Measurements from ENCODE around the gene MOXD1. TPM values are rescaled to one million over a fixed set of nuclear protein-coding genes. Genes with fewer than 3 reads are reported as not detected.

MOXD1 gene
- total and polyA plus RNA-seq, 8 donors = 40.3 to 106 (median 57.1) TPM

- no peaks in the 10 kb centered on the region for H3K36me3 ChIP-seq
- no peaks in the 10 kb centered on the region for H3K9me3 ChIP-seq
- DNase-seq = no peak
- no peak for ATAC-seq
- H3K27ac ChIP-seq = no peak overlapping the region
- no peaks in the 10 kb centered on the region for H3K4me1 ChIP-seq
- H3K4me3 ChIP-seq = no peak overlapping the region
- no peak for TF ChIP-seq CTCF (IDR thresholded peaks at IDR 0.05)
- intact Hi-C loops (cut with DNase I) = no loop called here
- no peaks in the 10 kb centered on the region for H3K27me3 ChIP-seq
Observed at GRCh38 chr6:132256457-132256856, 144.8 kb downstream of the MOXD1 start.

GRCh38 chr6:132253906-132254305, 147.4 kb downstream of the MOXD1 start:
- no peak for ATAC-seq
- H3K4me3 ChIP-seq = no peak overlapping the region
- no peak for TF ChIP-seq CTCF (IDR thresholded peaks at IDR 0.05)
- no peaks in the 10 kb centered on the region for H3K9me3 ChIP-seq
- no peaks in the 10 kb centered on the region for H3K36me3 ChIP-seq
- intact Hi-C loops (cut with DNase I) = no loop called here
- no peaks in the 10 kb centered on the region for H3K27me3 ChIP-seq
- no peak for DNase-seq
- no peaks in the 10 kb centered on the region for H3K4me1 ChIP-seq
- no peak overlapping the region for H3K27ac ChIP-seq

GRCh38 chr6:132253211-132253610, 148.1 kb downstream of the MOXD1 start:
- no peak overlapping the region for H3K4me3 ChIP-seq
- DNase-seq (no peak), ATAC-seq (no peak)
- intact Hi-C loops (cut with DNase I) = no loop called here
- H3K36me3 ChIP-seq = no peaks in the 10 kb centered on the region
- H3K27me3 ChIP-seq = no peaks in the 10 kb centered on the region
- no peaks in the 10 kb centered on the region for H3K9me3 ChIP-seq
- H3K27ac ChIP-seq = no peak overlapping the region
- TF ChIP-seq CTCF (IDR thresholded peaks at IDR 0.05) = no peak
- no peaks in the 10 kb centered on the region for H3K4me1 ChIP-seq

GRCh38 chr6:132252113-132252512, 149.2 kb downstream of the MOXD1 start:
- DNase-seq = no peak
- H3K4me1 ChIP-seq = no peaks in the 10 kb centered on the region
- H3K9me3 ChIP-seq = no peaks in the 10 kb centered on the region
- H3K27ac ChIP-seq = no peak overlapping the region
- no peak for TF ChIP-seq CTCF (IDR thresholded peaks at IDR 0.05)
- intact Hi-C loops (cut with DNase I) = no loop called here
- ATAC-seq = no peak
- H3K36me3 ChIP-seq = no peaks in the 10 kb centered on the region
- H3K4me3 ChIP-seq = no peak overlapping the region
- H3K27me3 ChIP-seq = no peaks in the 10 kb centered on the region

- H3K36me3 ChIP-seq = no peaks in the 10 kb centered on the region
- no peak overlapping the region for H3K4me3 ChIP-seq
- TF ChIP-seq CTCF (IDR thresholded peaks at IDR 0.05) = no peak
- H3K27me3 ChIP-seq = no peaks in the 10 kb centered on the region
- H3K4me1 ChIP-seq = no peaks in the 10 kb centered on the region
- ATAC-seq = no peak
- no peaks in the 10 kb centered on the region for H3K9me3 ChIP-seq
- intact Hi-C loops (cut with DNase I) = no loop called here
- DNase-seq = no peak
- no peak overlapping the region for H3K27ac ChIP-seq
Observed at GRCh38 chr6:132251711-132252110, 149.6 kb downstream of the MOXD1 start.
